HCT116 (cell line): Measurements from ENCODE around the gene C18orf54. TPM values are rescaled to one million over a fixed set of nuclear protein-coding genes. Genes with fewer than 3 reads are reported as not detected.

Experiments
- ATAC-seq: fragments of 200-7000 bp; cut with Tn5 transposase; 2 replicates; pipeline ENCODE4 v1.9.1; 2020; ENCODE audit warnings: mild to moderate bottlenecking, moderate library complexity
- BruUV-seq: library from RNA; stranded (reverse); fragments of 400-500 nt; replicated peaks from 2 replicates; lab custom pipeline; 2021; lab: Mats Ljungman, UMichigan
- CTCF ChIA-PET: fragments of 300-600 bp; sonication (Branson Sonifier 250); formaldehyde crosslinking; loops from one replicate; lab custom pipeline; 2021; ENCODE audit warnings: antibody characterized with exemption; lab: Charles Lee
- POLR2A ChIA-PET: fragments of 300-600, 350-600 bp; sonication (Branson Sonifier 250); formaldehyde crosslinking; loops from one replicate; lab custom pipeline; 2021; ENCODE audit warnings: antibody characterized with exemption; lab: Charles Lee
- RAD21 ChIA-PET, 2 experiments: fragments of 300-600 bp; sonication (Branson Sonifier 250); formaldehyde crosslinking; loops; one replicate each; lab custom pipeline; 2023; ENCODE audit warnings: low total read pairs in 2 of 2; ENCODE audit not compliant: uncharacterized antibody in 2 of 2, unreplicated experiment in 2 of 2, low non-redundant PET in 1 of 2; lab: Charles Lee
- DNase-seq: peaks from one replicate; pipeline ENCODE4 v3.0.0-alpha.2; 2010; ENCODE audit warnings: low read depth, low spot score
- H2AFZ ChIP-seq: fragments of 200-600 bp; shearing (Covaris generic), sonication (generic); 2 replicates; pipeline ENCODE4 v1.6.1; 2017; ENCODE audit warnings: low read depth, mixed run types, mixed read lengths, antibody characterized with exemption, low read length; ENCODE audit not compliant: poor library complexity, severe bottlenecking
- H3K27ac ChIP-seq: 2 replicates; pipeline ENCODE4 v1.5.1; 2012; ENCODE audit warnings: low read depth, low read length
- H3K27me3 ChIP-seq: fragments of 200-600 bp; sonication (generic); 2 replicates; pipeline ENCODE4 v1.6.1; 2016; ENCODE audit warnings: mixed run types, low read length, mixed read lengths; ENCODE audit not compliant: insufficient read depth
- H3K36me3 ChIP-seq, 2 experiments: fragments of 200-500 bp in 1 of 2; fragments of 200-600 bp in 1 of 2; sonication (Bioruptor generic) in 1 of 2; sonication (generic) in 1 of 2; 2 replicates each; pipeline versions ENCODE4 v1.5.1 to v1.6.1; 2014 to 2016; ENCODE audit warnings: low read length in 2 of 2, inconsistent platforms in 1 of 2, mixed read lengths in 1 of 2, mixed run types in 1 of 2; ENCODE audit not compliant: insufficient read depth in 2 of 2, control insufficient read depth in 1 of 2
- H3K4me1 ChIP-seq, 2 experiments: fragments of 200-600 bp in 1 of 2; sonication (generic) in 1 of 2; 2 replicates each; pipeline versions ENCODE4 v1.5.1 to v1.6.1; 2012 to 2017; ENCODE audit warnings: low read length in 2 of 2, inconsistent platforms in 1 of 2, mild to moderate bottlenecking in 1 of 2, mixed read lengths in 1 of 2, mixed run types in 1 of 2, moderate library complexity in 1 of 2; ENCODE audit not compliant: insufficient read depth in 2 of 2, control insufficient read depth in 1 of 2
- H3K4me2 ChIP-seq: fragments of 200-600 bp; sonication (generic); 2 replicates; pipeline ENCODE4 v1.6.1; 2017; ENCODE audit warnings: mixed run types, low read length, mixed read lengths
- H3K4me3 ChIP-seq, 2 experiments: fragments of 200-600 bp in 1 of 2; sonication (generic) in 1 of 2; replicated peaks in 1 of 2; 2 replicates each; pipeline ENCODE4 v1.5.1; 2011 to 2016; ENCODE audit warnings: low read length in 2 of 2, control low read depth in 1 of 2, low read depth in 1 of 2, mild to moderate bottlenecking in 1 of 2, mixed read lengths in 1 of 2, mixed run types in 1 of 2
- H3K79me2 ChIP-seq: fragments of 200-600 bp; sonication (generic); 2 replicates; pipeline ENCODE4 v1.6.1; 2017; ENCODE audit warnings: mild to moderate bottlenecking, mixed run types, low read length, moderate library complexity, mixed read lengths; ENCODE audit not compliant: insufficient read depth
- H3K9ac ChIP-seq: fragments of 200-600 bp; sonication (generic); 2 replicates; pipeline ENCODE4 v1.6.1; 2016; ENCODE audit warnings: low read length, mixed read lengths
- H3K9me2 ChIP-seq: fragments of 200-600 bp; sonication (generic), shearing (Covaris generic); 2 replicates; pipeline ENCODE4 v1.6.1; 2017; ENCODE audit warnings: mixed run types, mild to moderate bottlenecking, moderate library complexity; ENCODE audit not compliant: insufficient read depth
- H3K9me3 ChIP-seq, 2 experiments: fragments of 200-500 bp in 1 of 2; fragments of 200-600 bp in 1 of 2; sonication (Bioruptor generic) in 1 of 2; sonication (generic) in 1 of 2; 2 replicates each; pipeline ENCODE4 v1.6.1; 2014 to 2017; ENCODE audit warnings: low read length in 2 of 2, mixed read lengths in 2 of 2, inconsistent platforms in 1 of 2, low read depth in 1 of 2, mild to moderate bottlenecking in 1 of 2, mixed run types in 1 of 2, moderate library complexity in 1 of 2; ENCODE audit not compliant: control insufficient read depth in 1 of 2, insufficient read depth in 1 of 2
- H4K20me1 ChIP-seq: fragments of 200-600 bp; sonication (generic), shearing (Covaris generic); 2 replicates; pipeline ENCODE4 v1.6.1; 2017; ENCODE audit warnings: mixed run types, mild to moderate bottlenecking, moderate library complexity; ENCODE audit not compliant: insufficient read depth
- ELF1 ChIP-seq: IDR thresholded peaks from 2 replicates; pipeline ENCODE4 v1.6.1; 2012; ENCODE audit warnings: low read depth, borderline replicate concordance
- SP1 ChIP-seq: IDR thresholded peaks from 2 replicates; pipeline ENCODE4 v1.6.1; 2012; ENCODE audit warnings: low read depth
- intact Hi-C: fragments of 100-400 bp; cut with micrococcal nuclease; formaldehyde crosslinking; loops from 2 replicates; pipeline ENCODE4 v1.10.0; 2022
- total RNA-seq: library from RNA; stranded (reverse); gene quantifications from one replicate; pipeline ENCODE4 v1.2.1, GENCODE V29; 2021; ENCODE audit not compliant: unreplicated experiment
- TF ChIP-seq, protein P1 (sequence below): IDR thresholded peaks from 2 replicates; pipeline ENCODE4 v1.6.1; 2012; ENCODE audit warnings: low read depth
- TF ChIP-seq, protein P2 (sequence below), 3 experiments: fragments of 200-600 bp in 1 of 3; sonication (generic) in 1 of 3; IDR thresholded peaks in 2 of 3; conservative IDR thresholded peaks in 1 of 3; 2 replicates each; pipeline ENCODE4 v1.5.1; 2012 to 2017; ENCODE audit warnings: low read depth in 2 of 3, low read length in 2 of 3, antibody characterized with exemption in 1 of 3, borderline replicate concordance in 1 of 3, control low read depth in 1 of 3, mild to moderate bottlenecking in 1 of 3, mixed read lengths in 1 of 3, mixed run types in 1 of 3, moderate library complexity in 1 of 3; ENCODE audit not compliant: insufficient read depth in 1 of 3

The C18orf54 gene
- total RNA-seq, 1 experiment from 2014 or later, result 10.0 TPM

DNA sequence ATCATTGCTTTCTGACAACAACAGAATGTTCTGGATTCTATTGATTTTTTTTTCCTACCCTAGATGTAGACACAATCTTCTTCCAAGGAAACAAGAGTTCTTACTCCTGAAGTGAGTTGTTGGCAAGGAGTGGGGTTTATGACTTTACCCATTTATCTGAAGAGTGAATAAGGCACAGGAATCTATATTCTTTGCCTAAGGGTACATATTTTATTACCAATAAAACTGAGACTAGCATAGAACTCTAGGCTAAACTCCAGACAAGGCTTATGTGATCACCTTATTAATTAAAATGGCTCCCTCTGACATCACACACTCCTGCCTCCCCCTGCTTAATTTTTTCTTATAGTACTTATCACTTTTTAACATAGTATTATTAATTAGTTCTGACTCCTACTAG, 47.6 kb downstream of the C18orf54 start:
- Histone ChIP-seq H3K9me3 (no peaks in the 10 kb centered on the region), H3K79me2 (no peaks in the 10 kb centered on the region), H3K4me1 (no peaks in the 10 kb centered on the region), H3K27ac (no peak overlapping the region), H3K4me3 (no peak overlapping the region), H3K36me3 (no peaks in the 10 kb centered on the region), H3K9me2 (no peaks in the 10 kb centered on the region), H3K27me3 (no peaks in the 10 kb centered on the region), H3K4me2 (no peak overlapping the region), H3K9ac (no peak overlapping the region), H4K20me1 (no peaks in the 10 kb centered on the region), H2AFZ (no peak overlapping the region)
- no peak for TF ChIP-seq ELF1
- RAD21 ChIA-PET, result no interaction called here
- intact Hi-C loops, result no loop called here
- no peak for ATAC-seq
- CTCF ChIA-PET, result no interaction called here
- no peak for DNase-seq
- no TSS peak for BruUV-seq
- POLR2A ChIA-PET, result no interaction called here

DNA sequence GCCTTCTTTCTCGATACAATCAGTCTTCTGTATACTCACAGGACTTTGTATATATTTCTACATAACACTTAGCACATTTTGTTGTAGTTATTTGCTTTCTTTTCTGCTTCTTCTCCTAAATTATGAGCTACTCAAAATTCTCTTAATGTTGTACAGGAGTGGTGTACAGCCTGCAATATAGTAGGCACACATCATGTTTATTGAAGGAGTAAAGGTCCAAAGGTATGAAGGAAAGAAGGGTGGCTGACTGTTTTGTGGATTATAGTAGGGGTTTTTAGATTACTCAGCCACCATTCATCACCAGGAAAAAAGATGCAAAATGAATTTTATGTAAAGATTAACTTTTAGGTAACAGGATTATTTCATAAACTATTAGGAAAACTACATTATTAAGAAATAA, 54.1 kb downstream of the C18orf54 start:
- Histone ChIP-seq H3K4me2 (no peak overlapping the region), H3K4me1 (no peaks in the 10 kb centered on the region; a peak in 1 of 4 replicates), H3K9me3 (no peaks in the 10 kb centered on the region), H3K4me3 (no peak overlapping the region), H2AFZ (no peak overlapping the region), H3K36me3 (no peaks in the 10 kb centered on the region), H3K9me2 (no peaks in the 10 kb centered on the region), H4K20me1 (no peaks in the 10 kb centered on the region), H3K27ac (no peak overlapping the region), H3K9ac (no peak overlapping the region), H3K27me3 (no peaks in the 10 kb centered on the region)
- intact Hi-C loops, result no loop called here
- CTCF ChIA-PET, result no interaction called here
- ATAC-seq (no peak), DNase-seq (no peak)
- BruUV-seq, result no TSS peak
- no peak for TF ChIP-seq SP1
- TF ChIP-seq, protein P1, sequence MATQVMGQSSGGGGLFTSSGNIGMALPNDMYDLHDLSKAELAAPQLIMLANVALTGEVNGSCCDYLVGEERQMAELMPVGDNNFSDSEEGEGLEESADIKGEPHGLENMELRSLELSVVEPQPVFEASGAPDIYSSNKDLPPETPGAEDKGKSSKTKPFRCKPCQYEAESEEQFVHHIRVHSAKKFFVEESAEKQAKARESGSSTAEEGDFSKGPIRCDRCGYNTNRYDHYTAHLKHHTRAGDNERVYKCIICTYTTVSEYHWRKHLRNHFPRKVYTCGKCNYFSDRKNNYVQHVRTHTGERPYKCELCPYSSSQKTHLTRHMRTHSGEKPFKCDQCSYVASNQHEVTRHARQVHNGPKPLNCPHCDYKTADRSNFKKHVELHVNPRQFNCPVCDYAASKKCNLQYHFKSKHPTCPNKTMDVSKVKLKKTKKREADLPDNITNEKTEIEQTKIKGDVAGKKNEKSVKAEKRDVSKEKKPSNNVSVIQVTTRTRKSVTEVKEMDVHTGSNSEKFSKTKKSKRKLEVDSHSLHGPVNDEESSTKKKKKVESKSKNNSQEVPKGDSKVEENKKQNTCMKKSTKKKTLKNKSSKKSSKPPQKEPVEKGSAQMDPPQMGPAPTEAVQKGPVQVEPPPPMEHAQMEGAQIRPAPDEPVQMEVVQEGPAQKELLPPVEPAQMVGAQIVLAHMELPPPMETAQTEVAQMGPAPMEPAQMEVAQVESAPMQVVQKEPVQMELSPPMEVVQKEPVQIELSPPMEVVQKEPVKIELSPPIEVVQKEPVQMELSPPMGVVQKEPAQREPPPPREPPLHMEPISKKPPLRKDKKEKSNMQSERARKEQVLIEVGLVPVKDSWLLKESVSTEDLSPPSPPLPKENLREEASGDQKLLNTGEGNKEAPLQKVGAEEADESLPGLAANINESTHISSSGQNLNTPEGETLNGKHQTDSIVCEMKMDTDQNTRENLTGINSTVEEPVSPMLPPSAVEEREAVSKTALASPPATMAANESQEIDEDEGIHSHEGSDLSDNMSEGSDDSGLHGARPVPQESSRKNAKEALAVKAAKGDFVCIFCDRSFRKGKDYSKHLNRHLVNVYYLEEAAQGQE, result no peak
- TF ChIP-seq, protein P2, sequence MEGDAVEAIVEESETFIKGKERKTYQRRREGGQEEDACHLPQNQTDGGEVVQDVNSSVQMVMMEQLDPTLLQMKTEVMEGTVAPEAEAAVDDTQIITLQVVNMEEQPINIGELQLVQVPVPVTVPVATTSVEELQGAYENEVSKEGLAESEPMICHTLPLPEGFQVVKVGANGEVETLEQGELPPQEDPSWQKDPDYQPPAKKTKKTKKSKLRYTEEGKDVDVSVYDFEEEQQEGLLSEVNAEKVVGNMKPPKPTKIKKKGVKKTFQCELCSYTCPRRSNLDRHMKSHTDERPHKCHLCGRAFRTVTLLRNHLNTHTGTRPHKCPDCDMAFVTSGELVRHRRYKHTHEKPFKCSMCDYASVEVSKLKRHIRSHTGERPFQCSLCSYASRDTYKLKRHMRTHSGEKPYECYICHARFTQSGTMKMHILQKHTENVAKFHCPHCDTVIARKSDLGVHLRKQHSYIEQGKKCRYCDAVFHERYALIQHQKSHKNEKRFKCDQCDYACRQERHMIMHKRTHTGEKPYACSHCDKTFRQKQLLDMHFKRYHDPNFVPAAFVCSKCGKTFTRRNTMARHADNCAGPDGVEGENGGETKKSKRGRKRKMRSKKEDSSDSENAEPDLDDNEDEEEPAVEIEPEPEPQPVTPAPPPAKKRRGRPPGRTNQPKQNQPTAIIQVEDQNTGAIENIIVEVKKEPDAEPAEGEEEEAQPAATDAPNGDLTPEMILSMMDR (IDR thresholded peaks at IDR 0.05 in 2 of 3, conservative IDR thresholded peaks at IDR 0.05 in 1 of 3; ENCODE audit: borderline replicate concordance in 1 of 3, insufficient read depth in 1 of 3, low read depth in 2 of 3, low read length in 2 of 3), result no peak
- TF ChIP-seq, all 23 proteins: peak for 0
- H3K79me2 ChIP-seq, result no peaks in the 10 kb centered on the region
- ChIA-PET POLR2A (no interaction called here), RAD21 (no interaction called here)
